ENCODE measurements around the gene GBE1.
"Not testable (repeated sequence)": the region's sequence is repeated elsewhere in the genome, so short reads cannot be mapped to it uniquely, and the experiment has no call there.

The GBE1 gene

GRCh38 chr3:81516042-81516441 is 245.4 kb downstream of the GBE1 start:
- DNase-seq: no peak

- DNase-seq: no peak
Observed at GRCh38 chr3:81513591-81513990, 247.9 kb downstream of the GBE1 start.

- DNase-seq: no peak
Observed at GRCh38 chr3:81503026-81503425, 258.4 kb downstream of the GBE1 start.

GRCh38 chr3:81502236-81502635 is 259.2 kb downstream of the GBE1 start:
- DNase-seq: no peak

- DNase-seq: no peak
Observed at GRCh38 chr3:81500039-81500438, 261.4 kb downstream of the GBE1 start.

GRCh38 chr3:81497572-81498251 is 263.7 kb downstream of the GBE1 start:
- no peak for DNase-seq

- no peak for DNase-seq
Observed at GRCh38 chr3:81496407-81497104, 264.9 kb downstream of the GBE1 start.

GRCh38 chr3:81492471-81492870 is 269.0 kb downstream of the GBE1 start:
- not testable (repeated sequence) for DNase-seq

- DNase-seq: no peak
Observed at GRCh38 chr3:81492040-81492439, 269.4 kb downstream of the GBE1 start.

GRCh38 chr3:81490541-81491288 is 270.7 kb downstream of the GBE1 start:
- DNase-seq: peak in 4 of 6 experiments; percentile 22 to 52 (median 45)

- DNase-seq: no peak
Observed at GRCh38 chr3:81485444-81485865, 276.0 kb downstream of the GBE1 start.

GRCh38 chr3:81484520-81484919 is 276.9 kb downstream of the GBE1 start:
- DNase-seq: no peak

GRCh38 chr3:81483046-81483445 is 278.4 kb downstream of the GBE1 start:
- no peak for DNase-seq

GRCh38 chr3:81477740-81478139 is 283.7 kb downstream of the GBE1 start:
- no peak for DNase-seq

GRCh38 chr3:81476692-81477091 is 284.8 kb downstream of the GBE1 start:
- no peak for DNase-seq

- DNase-seq: no peak
Observed at GRCh38 chr3:81472600-81473362, 288.7 kb downstream of the GBE1 start.

GRCh38 chr3:81470524-81471278 is 290.7 kb downstream of the GBE1 start:
- no peak for DNase-seq

GRCh38 chr3:81468391-81468790 is 293.1 kb downstream of the GBE1 start:
- no peak for DNase-seq

- DNase-seq: no peak
Observed at GRCh38 chr3:81466201-81466560, 295.3 kb downstream of the GBE1 start.

- DNase-seq: no peak
Observed at GRCh38 chr3:81465510-81466200, 295.8 kb downstream of the GBE1 start.

GRCh38 chr3:81463781-81464180 is 297.7 kb downstream of the GBE1 start:
- no peak for DNase-seq

- no peak for DNase-seq
Observed at GRCh38 chr3:81462921-81463320, 298.5 kb downstream of the GBE1 start.
